GM21528 (cell line): ENCODE data around the gene TRIM45.
"Not testable (repeated sequence)": the region's sequence is repeated elsewhere in the genome, so short reads cannot be mapped to it uniquely, and the experiment has no call there.

Experiments used
- ATAC-seq: cut with Tn5 transposase; IDR thresholded peaks from one replicate; pipeline ENCODE4 v1.9.1; 2021; ENCODE audit warnings: mild to moderate bottlenecking, moderate library complexity; ENCODE audit not compliant: unreplicated experiment, low FRiP score

TRIM45 gene

GRCh38 chr1:117105722-117106121 lies 15.8 kb downstream of the TRIM45 start:
- no peak for ATAC-seq

- no peak for ATAC-seq
Measured at GRCh38 chr1:117104986-117105385, 16.6 kb downstream of the TRIM45 start.

GRCh38 chr1:117101858-117102257 lies 19.7 kb downstream of the TRIM45 start:
- ATAC-seq, result not testable (repeated sequence)

- no peak for ATAC-seq
Measured at GRCh38 chr1:117101334-117101733, 20.2 kb downstream of the TRIM45 start.

GRCh38 chr1:117098287-117098890 lies 23.2 kb downstream of the TRIM45 start:
- no peak for ATAC-seq

- ATAC-seq, result no peak
Measured at GRCh38 chr1:117097443-117097842, 24.1 kb downstream of the TRIM45 start.

GRCh38 chr1:117096951-117097408 lies 24.6 kb downstream of the TRIM45 start:
- no peak for ATAC-seq

- ATAC-seq, result no peak
Measured at GRCh38 chr1:117094841-117095604, 26.5 kb downstream of the TRIM45 start.

- no peak for ATAC-seq
Measured at GRCh38 chr1:117093870-117094621, 27.5 kb downstream of the TRIM45 start.

GRCh38 chr1:117093091-117093534 lies 28.4 kb downstream of the TRIM45 start:
- ATAC-seq, result no peak

GRCh38 chr1:117092594-117092993 lies 29.0 kb downstream of the TRIM45 start:
- no peak for ATAC-seq

- no peak for ATAC-seq
Measured at GRCh38 chr1:117089996-117090395, 31.6 kb downstream of the TRIM45 start.

- no peak for ATAC-seq
Measured at GRCh38 chr1:117087686-117088085, 33.9 kb downstream of the TRIM45 start.

GRCh38 chr1:117084231-117084630 lies 37.3 kb downstream of the TRIM45 start:
- ATAC-seq, result no peak

- no peak for ATAC-seq
Measured at GRCh38 chr1:117079737-117080136, 41.8 kb downstream of the TRIM45 start.

GRCh38 chr1:117077267-117077666 lies 44.3 kb downstream of the TRIM45 start:
- no peak for ATAC-seq

- no peak for ATAC-seq
Measured at GRCh38 chr1:117076648-117077047, 44.9 kb downstream of the TRIM45 start.

- no peak for ATAC-seq
Measured at GRCh38 chr1:117070124-117070523, 51.4 kb downstream of the TRIM45 start.

GRCh38 chr1:117069220-117069844 lies 52.2 kb downstream of the TRIM45 start:
- no peak for ATAC-seq

GRCh38 chr1:117068580-117068979 lies 53.0 kb downstream of the TRIM45 start:
- no peak for ATAC-seq
